GM12878 (cell line): ENCODE results near the gene AIF1L. TPM values are rescaled to one million over a fixed set of nuclear protein-coding genes. Genes with fewer than 3 reads are reported as not detected.

ENCODE experiments used
- CREM ChIP-seq: IDR thresholded peaks from 2 replicates; pipeline ENCODE4 v1.6.1; 2014; ENCODE audit warnings: antibody characterized with exemption, low read depth
- DPF2 ChIP-seq: fragments of 450-650 bp; IDR thresholded peaks from 2 replicates; pipeline ENCODE4 v1.6.1; 2017; ENCODE audit warnings: mild to moderate bottlenecking
- E2F8 ChIP-seq: fragments of 450-650 bp; IDR thresholded peaks from 2 replicates; pipeline ENCODE4 v1.6.1; 2018; ENCODE audit warnings: mild to moderate bottlenecking, low read depth, moderate library complexity; ENCODE audit not compliant: partially characterized antibody
- GATAD2B ChIP-seq: fragments of 450-650 bp; conservative IDR thresholded peaks from 2 replicates; pipeline ENCODE4 v1.6.1; 2017; ENCODE audit warnings: low read depth, mild to moderate bottlenecking, moderate library complexity
- IKZF1 ChIP-seq: fragments of 450-650 bp; conservative IDR thresholded peaks from 2 replicates; pipeline ENCODE4 v1.6.1; 2017; ENCODE audit warnings: antibody characterized with exemption, mild to moderate bottlenecking
- MEF2B ChIP-seq: fragments of 450-650 bp; IDR thresholded peaks from 2 replicates; pipeline ENCODE4 v1.6.1; 2018; ENCODE audit warnings: mild to moderate bottlenecking, moderate library complexity; ENCODE audit not compliant: partially characterized antibody, poor library complexity, severe bottlenecking
- NFIC ChIP-seq: IDR thresholded peaks from 2 replicates; pipeline ENCODE4 v1.6.1; 2012; ENCODE audit warnings: low read depth, mild to moderate bottlenecking, inconsistent platforms, low read length, moderate library complexity
- POLR2A ChIP-seq: IDR thresholded peaks from 2 replicates; pipeline ENCODE4 v1.6.1; 2011; ENCODE audit warnings: low read depth, mild to moderate bottlenecking, low read length
- RB1 ChIP-seq: fragments of 450-650 bp; formaldehyde crosslinking; IDR thresholded peaks from 2 replicates; pipeline ENCODE4 v1.6.1; 2017; ENCODE audit warnings: mild to moderate bottlenecking, borderline replicate concordance
- RCOR1 ChIP-seq: conservative IDR thresholded peaks from 2 replicates; pipeline ENCODE4 v1.6.1; 2012; ENCODE audit warnings: low read depth, low read length, improper control_type of control experiment
- REST ChIP-seq: IDR thresholded peaks from 2 replicates; pipeline ENCODE4 v1.6.1; 2012; ENCODE audit warnings: mild to moderate bottlenecking, low read depth, low read length
- SMAD1 ChIP-seq: fragments of 450-650 bp; IDR thresholded peaks from 2 replicates; pipeline ENCODE4 v1.6.1; 2018; ENCODE audit warnings: mild to moderate bottlenecking, low read depth; ENCODE audit not compliant: partially characterized antibody
- SP1 ChIP-seq: IDR thresholded peaks from one replicate; pipeline ENCODE4 v1.6.1; 2011; ENCODE audit warnings: low read depth, low read length
- SUZ12 ChIP-seq: fragments of 200-600 bp; sonication (generic); IDR thresholded peaks from one replicate; pipeline ENCODE4 v1.6.1; 2018; ENCODE audit warnings: antibody characterized with exemption, mild to moderate bottlenecking; ENCODE audit not compliant: unreplicated experiment
- TAF1 ChIP-seq: IDR thresholded peaks from 2 replicates; pipeline ENCODE4 v1.6.1; 2011; ENCODE audit warnings: mild to moderate bottlenecking, low read depth, low read length, borderline replicate concordance
- YBX1 ChIP-seq: fragments of 450-650 bp; IDR thresholded peaks from 2 replicates; pipeline ENCODE4 v1.6.1; 2016; ENCODE audit warnings: antibody characterized with exemption
- ZBTB11 ChIP-seq: fragments of 450-650 bp; formaldehyde crosslinking; IDR thresholded peaks from 2 replicates; pipeline ENCODE4 v1.5.0; 2022; ENCODE audit warnings: mild to moderate bottlenecking, missing genetic modification characterization
- ZBTB33 ChIP-seq: fragments of 450-650 bp; IDR thresholded peaks from 2 replicates; pipeline ENCODE4 v1.6.1; 2017; ENCODE audit warnings: mild to moderate bottlenecking
- ZNF384 ChIP-seq: IDR thresholded peaks from 2 replicates; pipeline ENCODE4 v1.6.1; 2012; ENCODE audit warnings: low read depth, mild to moderate bottlenecking, low read length, improper control_type of control experiment, borderline replicate concordance
- ZSCAN29 ChIP-seq: fragments of 450-650 bp; IDR thresholded peaks from 2 replicates; pipeline ENCODE4 v1.6.1; 2017; ENCODE audit warnings: mild to moderate bottlenecking, moderate library complexity
- polyA plus RNA-seq, 11 experiments: library from polyadenylated mRNA; depleted of rRNA in 4 of 11; unstranded in 6 of 11; stranded (reverse) in 5 of 11; fragments of >200 nt; fragmentation: Nextera tagmentation in 4 of 11; fragmentation: Illumina TruSeq in 1 of 11; extraction: Ambion mirVana in 4 of 11; extraction: Trizol in 1 of 11; gene quantifications; 1 replicate in 1 of 11; 2 replicates in 10 of 11; pipeline versions ENCODE4 v1.2.1 to v1.2.3, GENCODE V29; 2011 to 2016; ENCODE audit warnings: inconsistent platforms in 2 of 11, missing spikeins in 2 of 11, low read depth in 1 of 11
- total RNA-seq, 4 experiments: library from RNA; depleted of rRNA in 3 of 4; stranded (reverse); fragments of >200 nt in 3 of 4; fragmentation: Illumina TruSeq in 1 of 4; extraction: Trizol in 1 of 4; gene quantifications; 2 replicates each; pipeline versions ENCODE4 v1.2.1 to v1.2.3, GENCODE V29; 2013 to 2021

Gene AIF1L
- total and polyA plus RNA-seq, 10 of the 15 experiments (the other 5 are each of a cell fraction or from before 2014, with no cell fraction given), result 0.07 to 0.15 (median 0.08) TPM; not detected in 7

- no peak for TF ChIP-seq ZBTB11 (CRISPR knock-in tag)
- no peak for TF ChIP-seq E2F8
- TF ChIP-seq POLR2A, result no peak
- TF ChIP-seq SMAD1, result no peak
- TF ChIP-seq RB1, result 0 out of 2 replicates have a peak, but pooled peaks have one; percentile 24
- TF ChIP-seq REST, result no peak
- TF ChIP-seq GATAD2B, result no peak
- TF ChIP-seq SP1, result no peak
- 0 out of 2 replicates have a peak, but pooled peaks have one; percentile 20 for TF ChIP-seq IKZF1
- no peak for TF ChIP-seq ZBTB33
- 0 out of 2 replicates have a peak, but pooled peaks have one; percentile 9 for TF ChIP-seq CREM
- TF ChIP-seq YBX1, result no peak
- no peak for TF ChIP-seq SUZ12
- TF ChIP-seq ZSCAN29, result no peak
- no peak for TF ChIP-seq RCOR1
- no peak for TF ChIP-seq MEF2B
- TF ChIP-seq DPF2, result no peak
- TF ChIP-seq ZNF384, result no peak
- no peak for TF ChIP-seq TAF1
- no peak for TF ChIP-seq NFIC
Observed at GRCh38 chr9:131046581-131047202, 49.6 kb upstream of the AIF1L start (continued).
